Astrocyte of the spinal cord (primary cell): ENCODE results near the gene ALG3.

Experiments used
- DNase-seq: peaks from one replicate; pipeline ENCODE4 v3.0.0; 2011; ENCODE audit warnings: low read depth, low spot score
- H3K4me3 ChIP-seq: 2 replicates; pipeline ENCODE4 v1.5.1; 2011; ENCODE audit warnings: low read depth, mild to moderate bottlenecking, low read length, moderate library complexity
- in situ Hi-C: cut with HindIII; loops from 2 replicates; pipeline ENCODE4 v1.10.0; 2017; ENCODE audit warnings: low sequenced_read_pairs
- TF ChIP-seq, protein P1 (sequence below): IDR thresholded peaks from 2 replicates; pipeline ENCODE4 v1.5.1; 2012; ENCODE audit warnings: low read depth, mild to moderate bottlenecking, low read length, inconsistent platforms

The ALG3 gene

DNA sequence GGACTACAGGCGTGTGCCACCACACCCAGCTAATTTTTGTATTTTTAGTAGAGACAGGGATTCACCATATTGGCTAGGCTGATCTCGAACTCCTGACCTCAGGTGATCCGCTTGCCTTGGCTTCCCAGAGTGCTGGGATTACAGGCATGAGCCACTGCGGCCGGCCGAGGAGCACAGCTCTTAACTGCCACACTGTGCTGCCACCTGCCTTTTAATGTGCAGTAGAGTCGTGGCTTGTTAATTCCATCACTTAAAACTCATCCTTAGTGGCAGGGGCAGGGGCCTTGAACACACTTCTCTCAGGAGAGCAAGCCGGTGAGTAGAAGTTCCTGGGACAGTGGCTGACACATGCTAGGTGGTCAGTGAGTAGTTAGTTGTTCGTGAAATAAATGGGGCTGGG is 50.3 kb downstream of the ALG3 start:
- no peak for DNase-seq
- TF ChIP-seq, protein P1, sequence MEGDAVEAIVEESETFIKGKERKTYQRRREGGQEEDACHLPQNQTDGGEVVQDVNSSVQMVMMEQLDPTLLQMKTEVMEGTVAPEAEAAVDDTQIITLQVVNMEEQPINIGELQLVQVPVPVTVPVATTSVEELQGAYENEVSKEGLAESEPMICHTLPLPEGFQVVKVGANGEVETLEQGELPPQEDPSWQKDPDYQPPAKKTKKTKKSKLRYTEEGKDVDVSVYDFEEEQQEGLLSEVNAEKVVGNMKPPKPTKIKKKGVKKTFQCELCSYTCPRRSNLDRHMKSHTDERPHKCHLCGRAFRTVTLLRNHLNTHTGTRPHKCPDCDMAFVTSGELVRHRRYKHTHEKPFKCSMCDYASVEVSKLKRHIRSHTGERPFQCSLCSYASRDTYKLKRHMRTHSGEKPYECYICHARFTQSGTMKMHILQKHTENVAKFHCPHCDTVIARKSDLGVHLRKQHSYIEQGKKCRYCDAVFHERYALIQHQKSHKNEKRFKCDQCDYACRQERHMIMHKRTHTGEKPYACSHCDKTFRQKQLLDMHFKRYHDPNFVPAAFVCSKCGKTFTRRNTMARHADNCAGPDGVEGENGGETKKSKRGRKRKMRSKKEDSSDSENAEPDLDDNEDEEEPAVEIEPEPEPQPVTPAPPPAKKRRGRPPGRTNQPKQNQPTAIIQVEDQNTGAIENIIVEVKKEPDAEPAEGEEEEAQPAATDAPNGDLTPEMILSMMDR, result no peak
- no peak overlapping the region for H3K4me3 ChIP-seq
- in situ Hi-C loops, result no loop called here

DNA sequence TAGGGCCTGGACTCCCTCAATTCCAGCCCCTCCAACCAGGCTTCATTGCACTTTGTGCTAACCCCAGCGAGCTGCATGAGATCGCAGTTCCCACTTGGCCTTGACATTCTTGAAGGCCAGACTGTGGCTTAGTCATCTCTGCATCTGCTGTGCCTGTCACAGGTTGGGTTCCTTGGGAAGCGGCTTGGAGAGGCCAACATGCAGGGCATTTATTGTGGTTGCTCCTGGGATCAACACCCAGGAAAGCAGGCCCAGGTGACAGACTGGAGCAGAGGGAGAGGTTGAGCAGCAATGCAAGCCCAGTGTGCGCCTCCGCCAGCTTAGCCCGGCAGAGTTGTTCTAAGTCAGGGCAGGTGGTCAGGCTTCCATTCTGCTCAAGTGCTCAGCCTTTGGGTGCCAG is 52.2 kb downstream of the ALG3 start:
- H3K4me3 ChIP-seq, result no peak overlapping the region
- DNase-seq, result no peak
- TF ChIP-seq, protein P1, result no peak
- in situ Hi-C loops, result no loop called here

DNA sequence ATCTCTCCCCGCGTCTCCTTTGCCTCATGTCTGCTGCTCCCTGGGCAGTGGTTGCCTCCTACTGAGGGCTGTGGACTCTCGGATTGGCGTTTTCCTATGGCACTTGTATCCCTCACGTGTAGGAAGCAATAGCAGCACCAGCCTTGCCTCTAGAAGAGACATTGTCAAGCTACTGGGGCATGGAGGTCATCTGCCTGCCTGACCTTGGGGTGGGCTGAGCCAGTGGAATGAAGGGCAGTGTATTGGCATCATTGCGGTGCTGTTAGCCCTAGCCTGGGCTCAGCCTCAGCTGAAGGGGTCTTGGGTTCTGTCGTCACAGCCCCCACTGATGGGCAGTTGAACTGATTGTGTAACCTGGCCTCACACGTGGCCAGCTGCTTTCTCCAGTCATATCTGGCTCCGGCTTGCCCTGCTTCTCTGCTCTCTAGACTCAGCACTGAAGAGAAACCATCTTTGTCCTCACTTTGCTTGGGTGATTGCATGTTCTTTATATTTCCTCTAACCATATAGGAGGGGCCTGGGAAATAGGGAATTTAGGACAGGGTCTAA is 54.7 kb downstream of the ALG3 start:
- H3K4me3 ChIP-seq, result no peak overlapping the region
- in situ Hi-C loops, result no loop called here
- TF ChIP-seq, protein P1, result no peak
- no peak for DNase-seq

DNA sequence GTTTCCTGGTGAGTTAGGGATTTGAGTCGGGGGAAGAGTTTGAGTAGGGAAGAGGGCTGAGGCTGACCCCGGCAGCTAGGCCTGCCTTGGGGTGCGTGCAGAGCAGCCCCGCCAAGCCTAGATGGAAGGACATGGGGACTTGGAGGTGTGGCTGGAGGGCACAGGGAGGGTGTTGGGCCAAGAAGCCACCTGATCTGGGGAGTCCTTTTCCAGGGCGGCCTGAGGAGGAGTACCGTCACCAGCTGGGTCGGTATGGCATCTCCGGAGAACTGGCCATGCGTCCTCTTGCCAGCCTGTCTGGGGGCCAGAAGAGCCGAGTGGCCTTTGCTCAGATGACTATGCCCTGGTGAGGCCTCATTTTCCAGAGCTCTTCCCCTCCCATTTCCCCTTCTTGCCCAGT is 55.9 kb downstream of the ALG3 start:
- TF ChIP-seq, protein P1, result no peak
- DNase-seq, result no peak
- in situ Hi-C loops, result no loop called here
- H3K4me3 ChIP-seq, result no peak overlapping the region
